HG03558 (cell line): ENCODE data around the gene KCNJ15.

ENCODE experiments used
- ATAC-seq: cut with Tn5 transposase; IDR thresholded peaks from one replicate; pipeline ENCODE4 v1.9.1; 2021; ENCODE audit warnings: moderate number of reproducible peaks; ENCODE audit not compliant: unreplicated experiment; ENCODE audit errors: extremely low read depth

The KCNJ15 gene

DNA sequence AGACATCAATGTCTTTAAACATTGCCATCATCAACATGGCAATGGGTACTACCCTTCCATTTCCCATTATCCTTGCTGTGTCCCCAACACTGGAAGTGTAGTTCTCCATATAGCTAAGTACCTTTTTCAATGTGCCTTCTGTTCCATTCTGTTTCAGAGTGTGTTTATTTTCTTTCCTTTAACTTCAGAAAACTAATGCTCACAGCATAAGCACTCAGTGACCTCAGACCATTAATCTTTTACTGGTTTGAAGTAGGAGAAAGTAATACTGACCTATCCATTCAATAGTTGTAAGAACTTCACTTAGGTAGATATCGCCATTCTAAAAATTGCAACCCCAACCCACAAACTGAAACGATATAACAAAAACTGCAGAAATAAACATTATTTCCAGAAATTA lies 37.8 kb downstream of the KCNJ15 start:
- no peak for ATAC-seq

DNA sequence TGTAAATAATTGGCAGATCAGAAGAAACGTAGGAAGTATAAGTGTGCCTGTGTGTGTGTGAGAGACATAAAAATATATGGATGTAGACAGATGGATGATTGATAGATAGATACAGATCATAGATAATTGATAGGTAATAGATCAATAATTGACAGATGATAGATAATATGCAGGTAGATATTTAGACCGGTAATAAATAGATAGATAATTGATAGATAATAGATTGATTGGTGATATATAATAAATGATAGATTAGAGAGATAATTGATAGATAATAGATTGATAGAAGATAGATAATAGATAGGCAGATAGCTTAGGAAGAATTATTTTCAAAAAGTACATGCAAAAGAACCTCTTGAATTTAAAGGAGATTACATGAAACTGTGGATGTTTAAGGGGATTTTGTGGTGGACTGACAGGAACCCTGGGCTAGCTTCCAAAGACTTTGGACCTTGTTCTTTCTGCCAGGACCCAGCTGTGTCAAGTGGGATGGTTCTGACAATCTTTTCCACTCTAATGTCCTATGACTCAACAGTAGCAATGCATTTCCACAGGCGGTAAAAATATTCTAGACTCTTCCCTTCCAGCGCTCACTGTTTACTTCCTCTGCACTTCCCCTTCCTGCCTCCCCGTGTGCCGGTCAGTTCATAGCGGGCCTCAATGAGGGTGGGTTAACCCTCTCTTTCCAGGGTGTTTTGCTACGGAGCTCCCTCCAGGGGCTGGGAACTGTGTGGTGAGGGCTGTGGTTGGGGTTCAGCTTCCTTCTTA lies 39.4 kb downstream of the KCNJ15 start:
- ATAC-seq, result no peak

DNA sequence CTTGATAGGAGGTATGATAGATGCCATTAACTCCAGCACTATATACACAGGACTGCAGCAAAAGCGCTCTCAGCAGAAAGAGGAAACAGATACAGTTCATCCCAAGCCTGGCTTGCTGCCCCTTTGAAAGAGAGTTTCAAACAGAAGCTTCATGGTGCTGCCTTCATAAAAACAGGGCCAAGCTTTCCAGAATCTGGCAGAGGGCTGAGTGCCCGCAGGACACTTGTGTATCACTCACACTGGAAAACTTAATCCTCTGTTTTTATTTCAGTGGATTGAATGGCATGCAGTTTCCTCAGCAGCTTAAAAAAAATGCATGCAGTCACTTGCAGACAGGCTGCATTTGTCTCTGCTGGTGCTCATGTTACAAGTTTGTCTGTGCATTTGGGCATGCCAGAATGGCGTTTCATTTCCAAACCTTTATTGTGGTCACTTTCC lies 40.4 kb downstream of the KCNJ15 start:
- no peak for ATAC-seq

DNA sequence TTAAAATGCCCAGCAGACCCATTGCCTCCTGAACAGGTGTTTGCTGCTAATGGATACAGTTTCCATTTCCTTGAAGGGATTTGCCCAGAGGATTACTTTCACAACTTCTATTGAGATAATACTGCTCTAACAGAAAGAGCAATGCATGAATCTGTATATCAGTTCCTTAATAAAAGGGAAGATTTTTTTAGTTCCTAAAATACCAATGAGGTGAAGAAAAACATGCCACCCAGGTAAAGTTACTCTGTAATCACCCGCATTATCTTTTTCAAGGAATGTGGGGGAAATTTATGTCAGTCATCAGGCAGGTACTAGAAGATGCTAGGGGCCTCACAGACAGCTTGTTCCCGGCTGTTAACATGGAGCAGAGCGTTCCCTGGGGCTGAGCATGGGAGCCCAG lies 41.1 kb downstream of the KCNJ15 start:
- no peak for ATAC-seq

DNA sequence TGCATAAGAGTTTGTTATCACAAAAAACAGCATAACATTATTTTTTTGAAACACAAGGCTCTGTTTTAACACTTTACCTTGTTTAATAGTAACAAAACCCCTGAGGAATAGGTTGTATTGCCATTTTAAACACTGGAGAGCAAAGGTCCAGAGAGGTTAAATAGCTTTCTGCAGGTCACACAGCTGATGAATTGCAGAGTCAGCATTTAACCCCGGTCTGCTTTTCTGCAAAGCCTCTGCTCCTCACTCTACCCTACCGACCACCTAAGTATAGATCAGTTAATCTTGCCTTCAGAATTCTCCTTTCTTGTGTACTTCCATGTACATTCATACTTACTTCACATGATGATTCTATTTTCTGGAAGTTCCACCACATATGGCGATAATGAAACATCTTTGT lies 42.0 kb downstream of the KCNJ15 start:
- ATAC-seq, result no peak

DNA sequence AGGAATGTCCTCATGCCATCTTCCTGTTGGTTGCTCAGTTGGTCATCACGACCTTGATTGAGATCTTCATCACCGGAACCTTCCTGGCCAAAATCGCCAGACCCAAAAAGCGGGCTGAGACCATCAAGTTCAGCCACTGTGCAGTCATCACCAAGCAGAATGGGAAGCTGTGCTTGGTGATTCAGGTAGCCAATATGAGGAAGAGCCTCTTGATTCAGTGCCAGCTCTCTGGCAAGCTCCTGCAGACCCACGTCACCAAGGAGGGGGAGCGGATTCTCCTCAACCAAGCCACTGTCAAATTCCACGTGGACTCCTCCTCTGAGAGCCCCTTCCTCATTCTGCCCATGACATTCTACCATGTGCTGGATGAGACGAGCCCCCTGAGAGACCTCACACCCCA lies 42.9 kb downstream of the KCNJ15 start:
- ATAC-seq, result no peak

DNA sequence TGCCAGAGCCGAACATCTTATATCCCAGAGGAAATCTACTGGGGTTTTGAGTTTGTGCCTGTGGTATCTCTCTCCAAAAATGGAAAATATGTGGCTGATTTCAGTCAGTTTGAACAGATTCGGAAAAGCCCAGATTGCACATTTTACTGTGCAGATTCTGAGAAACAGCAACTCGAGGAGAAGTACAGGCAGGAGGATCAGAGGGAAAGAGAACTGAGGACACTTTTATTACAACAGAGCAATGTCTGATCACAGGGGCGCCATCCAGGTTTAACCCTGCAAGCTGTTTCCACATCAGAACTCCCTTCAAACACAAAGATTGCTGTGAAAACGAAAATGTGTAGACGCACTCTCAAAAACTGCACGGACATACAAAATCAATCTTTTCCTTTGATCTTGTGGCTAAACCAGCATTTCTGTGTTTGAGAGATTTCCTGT lies 43.4 kb downstream of the KCNJ15 start:
- no peak for ATAC-seq

DNA sequence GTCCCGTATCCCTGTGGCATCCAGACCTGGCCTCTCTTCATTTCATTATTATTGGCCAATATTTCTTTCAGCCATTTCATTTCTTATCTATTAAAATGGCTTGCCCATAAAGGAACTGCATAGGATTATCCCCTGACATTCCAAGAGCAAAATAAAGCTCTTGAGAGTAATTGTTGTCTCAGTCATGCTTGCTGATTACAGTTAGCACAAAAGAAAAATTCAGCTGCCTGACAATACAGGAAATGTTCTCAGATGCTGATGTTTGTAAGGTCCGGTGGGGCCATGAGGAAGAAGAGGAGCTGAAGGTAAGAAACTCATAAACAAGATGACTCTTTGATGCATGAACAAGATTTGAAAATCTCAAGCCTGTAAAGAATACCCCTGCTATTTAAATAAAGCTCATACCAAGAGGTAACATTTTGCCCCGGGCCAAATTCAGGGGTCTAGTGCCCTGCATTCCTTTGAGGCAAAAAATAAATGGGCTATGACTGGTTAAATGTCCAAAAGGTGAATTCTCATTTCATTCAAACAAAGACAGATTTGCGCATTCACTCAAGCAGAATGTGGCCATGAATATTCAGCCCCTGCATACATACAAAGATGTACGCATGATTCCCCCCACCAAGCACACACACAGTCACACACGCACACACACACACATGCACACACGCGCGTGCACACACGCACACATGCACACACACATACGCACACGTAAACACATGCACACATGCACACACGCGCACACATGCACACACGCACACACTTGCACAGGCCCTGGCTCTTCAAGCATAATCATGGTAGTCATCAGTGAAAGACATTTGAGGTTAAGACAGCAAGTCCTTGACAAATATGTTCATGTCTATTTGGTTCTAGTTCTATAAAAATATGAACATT lies 44.8 kb downstream of the KCNJ15 start:
- no peak for ATAC-seq

DNA sequence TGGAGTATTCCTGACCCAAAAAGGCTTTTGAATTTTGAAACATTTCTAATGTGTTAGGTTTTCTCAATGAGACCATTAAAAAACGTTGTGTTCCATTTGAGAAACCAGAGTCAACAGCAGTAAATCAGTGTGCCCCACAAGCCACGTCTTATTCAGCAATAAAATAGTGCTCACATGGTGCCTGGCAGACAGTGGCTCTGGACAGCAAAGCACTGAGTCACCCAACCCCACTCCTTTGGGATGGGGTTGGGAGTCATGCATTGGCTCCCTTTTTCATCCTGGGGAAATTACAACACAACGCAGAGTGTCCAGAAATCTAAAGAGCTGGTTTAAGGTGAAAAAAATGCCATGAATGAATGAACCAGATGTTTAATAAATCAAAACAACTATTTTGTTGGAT lies 46.5 kb downstream of the KCNJ15 start:
- no peak for ATAC-seq

DNA sequence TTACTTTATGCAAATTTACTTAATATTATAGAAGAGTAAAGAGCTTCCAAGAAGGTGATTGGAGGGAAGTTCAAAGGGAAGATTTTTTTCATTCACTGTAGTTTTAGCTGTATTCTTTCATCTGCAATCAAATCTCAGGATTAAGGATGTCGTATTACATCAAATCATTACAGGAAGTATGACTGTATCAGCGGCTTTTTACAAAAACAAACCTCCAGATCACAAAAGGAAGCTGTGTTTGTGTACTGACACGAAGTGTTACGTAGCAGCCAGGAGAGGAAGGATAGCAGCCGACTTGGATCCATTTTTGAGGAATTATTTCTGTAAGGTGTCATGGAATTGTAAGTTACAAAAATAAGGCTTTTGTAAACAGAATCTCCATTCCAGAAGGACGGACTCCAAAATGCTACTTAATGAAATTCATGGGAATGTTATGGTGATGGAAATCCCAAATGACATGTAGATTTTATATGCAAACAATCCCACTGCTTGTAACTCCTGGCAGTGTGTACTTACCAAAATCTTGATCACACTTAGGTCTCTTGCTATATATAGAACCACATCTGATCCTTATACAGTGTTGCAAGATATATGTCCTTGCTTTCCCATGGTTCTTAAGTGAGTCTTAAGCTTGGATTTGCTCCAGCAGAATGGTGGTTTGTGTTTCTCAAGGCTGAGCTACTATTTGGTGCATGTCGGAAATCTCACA lies 49.8 kb downstream of the KCNJ15 start:
- no peak for ATAC-seq

DNA sequence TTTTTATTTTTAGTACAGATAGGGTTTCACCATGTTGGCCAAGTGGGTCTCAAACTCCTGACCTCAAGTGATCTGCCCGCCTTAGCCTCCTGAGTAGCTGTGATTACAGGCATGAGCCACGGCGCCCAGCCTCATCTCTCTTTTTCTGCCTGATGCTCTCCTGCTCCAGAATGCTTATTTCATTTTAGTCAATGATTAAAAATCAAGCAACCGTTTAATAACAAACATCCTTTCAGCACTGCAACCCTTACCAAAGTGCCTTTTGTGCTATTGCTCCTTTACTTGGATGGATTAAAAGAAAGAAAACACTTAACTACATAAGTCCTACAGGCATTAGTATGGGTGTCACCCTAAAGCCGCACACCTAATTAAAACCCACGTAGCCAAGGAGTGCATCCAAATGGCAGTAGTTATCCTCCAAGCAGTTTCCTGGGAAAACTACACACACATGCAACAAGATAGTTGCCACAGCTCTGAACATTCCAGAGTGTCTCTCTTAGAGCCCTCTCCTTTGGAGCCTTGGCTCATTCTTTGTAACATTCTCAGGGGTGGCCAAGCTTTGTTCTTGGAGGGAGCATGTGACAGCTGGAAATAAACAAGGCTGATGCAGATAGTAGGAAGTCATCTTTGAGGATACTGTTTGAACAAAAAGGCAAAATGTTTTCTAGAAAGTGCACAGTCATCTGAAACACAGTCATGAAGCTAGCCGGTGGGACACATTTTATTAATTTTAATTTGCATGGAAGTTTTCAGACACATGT lies 51.2 kb downstream of the KCNJ15 start:
- ATAC-seq, result no peak

DNA sequence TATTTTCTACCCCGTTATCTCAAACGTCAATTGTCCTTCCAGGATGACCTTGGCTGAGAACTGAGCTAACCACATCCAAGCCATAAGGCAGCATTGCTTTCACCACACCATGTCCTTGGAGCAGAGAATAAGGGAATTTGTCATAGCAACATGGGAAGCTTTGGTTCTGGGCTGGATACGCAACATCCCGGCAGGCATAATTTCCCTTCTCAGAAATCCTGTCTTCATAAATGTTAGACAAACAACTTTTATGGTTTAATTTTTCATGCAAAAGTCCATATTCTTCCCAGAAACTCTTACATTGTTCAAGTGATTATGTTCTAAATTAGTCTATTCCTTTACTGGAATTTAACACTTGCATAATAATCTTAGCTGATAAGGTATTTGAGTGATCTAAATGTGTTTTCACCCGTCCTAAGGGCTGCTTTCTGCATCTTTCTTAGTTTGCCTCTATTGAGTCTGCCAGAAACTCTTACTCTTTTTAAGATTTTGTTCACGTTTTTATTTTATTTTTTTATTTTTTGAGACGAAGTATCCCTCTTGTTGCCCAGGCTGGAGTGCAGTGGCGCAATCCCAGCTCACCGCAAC lies 51.8 kb downstream of the KCNJ15 start:
- no peak for ATAC-seq

DNA sequence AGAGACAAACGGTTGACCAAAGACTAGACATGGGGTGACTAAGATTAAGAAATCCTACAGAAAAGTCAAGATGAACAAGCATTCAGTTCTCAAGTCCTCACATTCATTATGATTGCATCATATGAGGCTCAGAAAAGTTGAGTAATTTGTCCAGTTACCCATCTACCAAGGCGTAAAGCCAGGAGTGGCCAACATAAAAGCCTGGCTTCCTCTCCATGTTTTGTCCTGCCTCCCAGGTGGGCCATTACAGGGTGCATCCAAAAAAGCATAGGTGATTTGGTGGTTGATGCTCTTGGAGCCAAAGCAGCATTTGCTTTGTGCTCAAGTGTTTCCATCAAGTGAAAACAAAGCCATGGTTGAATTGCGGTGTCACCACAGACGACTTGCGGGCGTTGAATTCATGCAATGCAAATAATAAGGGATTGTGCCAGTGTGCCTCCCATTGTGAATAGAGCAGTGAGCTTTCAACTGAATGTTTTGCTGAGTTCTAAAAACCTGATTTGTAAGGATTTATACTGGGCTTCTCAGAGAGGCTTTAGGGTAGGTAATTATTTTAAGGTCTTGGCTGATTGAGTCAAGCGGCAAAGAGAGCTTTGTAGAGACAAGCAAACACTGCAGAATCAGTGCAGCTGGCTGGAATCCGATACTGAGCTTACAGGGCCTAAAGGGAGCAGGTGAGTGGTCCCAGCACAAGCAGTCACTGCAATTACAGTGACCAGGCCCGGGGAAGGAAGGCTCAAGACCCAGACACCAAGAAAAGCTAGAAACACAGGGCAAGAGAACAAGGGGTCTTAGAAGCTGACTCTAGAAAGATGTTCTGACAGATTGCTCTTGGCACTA lies 54.1 kb downstream of the KCNJ15 start:
- no peak for ATAC-seq

DNA sequence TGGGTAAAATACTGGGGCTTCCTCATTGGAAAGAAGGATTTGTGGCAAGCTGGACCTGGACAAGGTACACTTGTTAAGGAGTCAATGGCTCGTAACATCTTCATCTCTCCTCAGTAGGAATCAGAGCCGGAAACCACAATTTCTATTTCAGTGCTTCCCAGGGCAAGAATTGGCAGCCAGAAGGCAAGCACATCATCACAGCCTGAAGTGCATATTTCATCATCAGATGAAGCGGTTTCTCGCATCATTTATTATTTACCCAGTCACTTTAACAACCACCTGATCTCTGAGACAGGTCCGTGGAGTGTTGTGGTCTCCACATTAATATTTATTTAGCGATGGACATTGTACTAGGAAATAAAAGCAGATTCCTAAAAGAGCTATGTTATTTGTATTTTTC lies 55.0 kb downstream of the KCNJ15 start:
- no peak for ATAC-seq

DNA sequence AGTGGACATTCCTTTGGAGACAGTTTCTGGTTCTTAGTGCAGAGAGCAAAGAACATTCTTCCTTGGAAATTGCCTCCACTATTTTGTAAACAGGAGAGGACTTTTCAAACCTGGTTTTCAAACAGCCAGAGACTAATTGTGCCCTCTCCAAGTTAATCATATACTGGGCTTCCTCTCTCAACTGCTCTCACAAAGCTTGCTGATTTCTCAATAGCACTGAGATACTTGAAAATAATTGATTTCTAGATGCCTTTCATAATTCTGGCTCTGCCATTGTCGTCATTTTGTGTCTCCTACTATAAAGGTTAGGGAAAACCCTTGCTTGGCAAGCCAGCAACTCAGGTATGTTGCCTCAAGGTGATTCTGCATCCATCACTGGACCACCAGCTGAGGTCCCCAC lies 56.0 kb downstream of the KCNJ15 start:
- ATAC-seq, result no peak

DNA sequence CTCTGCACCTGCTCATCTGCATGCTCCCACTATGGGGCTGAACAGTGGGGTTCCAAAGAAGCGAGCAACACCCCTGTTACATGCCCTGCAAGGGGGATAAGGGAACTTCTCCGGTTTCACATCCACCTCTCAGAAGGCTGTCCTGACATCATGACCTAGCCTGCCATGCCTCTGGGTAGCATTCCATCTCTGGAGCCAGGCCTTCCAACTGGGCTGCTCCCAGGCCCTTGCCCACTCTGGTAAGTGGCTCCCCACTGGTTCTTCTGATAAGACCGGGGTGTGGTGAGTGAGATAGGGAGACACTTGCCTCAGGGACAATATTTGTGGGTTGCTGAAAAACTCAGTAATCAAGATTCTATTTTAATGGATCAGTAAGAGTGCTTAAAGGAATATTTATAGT lies 57.8 kb downstream of the KCNJ15 start:
- ATAC-seq, result no peak

DNA sequence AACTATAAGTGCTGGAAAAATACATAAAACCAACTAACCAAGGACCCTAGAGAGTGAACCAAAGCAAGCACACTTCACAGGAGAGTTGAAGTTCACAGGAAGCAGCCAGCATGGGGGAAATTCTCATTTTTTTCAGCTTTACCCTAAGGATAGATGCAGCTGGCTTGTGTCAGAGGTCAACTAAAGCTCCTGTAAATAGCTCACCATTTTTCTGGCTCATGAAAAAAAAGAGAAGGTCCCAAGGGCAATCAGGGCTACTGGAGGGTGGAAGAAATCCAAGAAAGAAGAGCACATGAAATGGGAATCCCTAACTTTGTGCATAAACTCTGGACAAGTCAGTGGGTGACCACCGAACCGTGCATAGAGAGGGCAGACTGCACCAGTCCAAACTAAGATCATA lies 58.3 kb downstream of the KCNJ15 start:
- no peak for ATAC-seq

DNA sequence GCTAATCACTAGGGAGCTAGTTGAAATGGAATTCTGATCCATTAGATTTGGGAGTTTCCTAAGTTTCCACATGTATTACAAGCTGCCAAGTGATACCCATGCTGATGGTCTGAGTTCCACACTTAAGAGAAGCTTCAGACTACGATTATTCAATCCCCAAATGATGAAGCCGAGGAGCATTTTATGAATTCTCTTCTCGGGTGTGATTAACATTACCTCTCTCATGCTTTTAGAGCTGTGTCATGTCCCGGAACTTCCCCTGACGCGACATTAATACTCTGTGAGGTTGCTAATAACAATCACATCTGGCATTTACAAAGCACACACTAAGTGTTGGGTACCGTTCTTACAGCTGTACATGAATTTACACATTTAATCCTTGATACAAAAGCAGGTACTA lies 63.0 kb downstream of the KCNJ15 start:
- ATAC-seq, result no peak

DNA sequence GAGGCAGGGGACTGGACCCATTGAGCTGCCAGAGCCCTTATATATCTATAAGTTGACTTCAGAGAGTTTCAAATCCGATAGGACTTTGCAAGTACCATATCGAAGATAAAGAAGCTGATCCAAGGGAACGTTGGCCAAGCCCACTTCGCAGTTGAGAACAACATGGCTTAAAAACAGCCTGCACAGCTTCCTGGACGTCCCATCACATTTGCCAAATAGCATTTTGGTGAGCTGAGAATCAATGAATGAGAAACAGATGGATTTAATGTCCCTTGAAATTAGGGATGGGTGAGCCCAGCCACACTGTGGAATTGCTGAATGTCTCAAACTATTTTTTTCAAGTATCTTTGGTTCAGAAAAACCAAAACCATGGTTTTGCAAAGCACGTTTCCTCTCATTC lies 64.8 kb downstream of the KCNJ15 start:
- no peak for ATAC-seq
